Bronchial epithelial cell (primary cell): Measurements from ENCODE around the gene TMEM97. TPM values are rescaled to one million over a fixed set of nuclear protein-coding genes. Genes with fewer than 3 reads are reported as not detected.
A peak's percentile ranks its signal among the peaks of the same experiment; 100 is the strongest.

Experiments used
- DNase-seq: peaks from one replicate; pipeline ENCODE4 v3.0.0-alpha.2; 2010; ENCODE audit warnings: low read depth
- FAIRE-seq: peaks from 2 replicates; lab custom pipeline; 2011; peaks lifted over from hg19 to GRCh38; lab: Jason Lieb, UNC
- H3K27me3 ChIP-seq: 2 replicates; pipeline ENCODE4 v1.5.1; 2011; ENCODE audit warnings: low read length; ENCODE audit not compliant: control insufficient read depth, insufficient read depth
- H3K36me3 ChIP-seq: 2 replicates; pipeline ENCODE4 v1.5.1; 2011; ENCODE audit warnings: low read length; ENCODE audit not compliant: control insufficient read depth, insufficient read depth
- H3K4me3 ChIP-seq: 2 replicates; pipeline ENCODE4 v1.5.1; 2011; ENCODE audit warnings: mild to moderate bottlenecking, low read depth, low read length, control low read depth
- CTCF ChIP-seq: IDR thresholded peaks from 2 replicates; pipeline ENCODE4 v1.5.1; 2011; ENCODE audit warnings: mild to moderate bottlenecking, moderate library complexity, low read length, control low read depth, inconsistent platforms; ENCODE audit not compliant: insufficient read depth, severe bottlenecking
- total RNA-seq: library from RNA; depleted of rRNA; stranded (reverse); fragments of >200 nt; gene quantifications from 2 replicates; pipeline ENCODE4 v1.2.1, GENCODE V29; 2014

TMEM97 gene
- total RNA-seq, 1 donor from 2014 or later = 8.2 TPM

GRCh38 chr17:28326114-28326513 is 7.1 kb downstream of the TMEM97 start:
- Histone ChIP-seq H3K4me3 (no peak overlapping the region), H3K27me3 (no peaks in the 10 kb centered on the region), H3K36me3 (peaks cover 3% of the 10 kb centered on the region)
- no peak for TF ChIP-seq CTCF
- DNase-seq (peak; percentile 67), FAIRE-seq (no peak)

- FAIRE-seq (no peak), DNase-seq (peak; percentile 76)
- TF ChIP-seq CTCF = no peak
- Histone ChIP-seq H3K36me3 (peaks cover 7% of the 10 kb centered on the region), H3K4me3 (no peak overlapping the region), H3K27me3 (no peaks in the 10 kb centered on the region)
Measured at GRCh38 chr17:28327031-28327607, 8.1 kb downstream of the TMEM97 start.

DNA sequence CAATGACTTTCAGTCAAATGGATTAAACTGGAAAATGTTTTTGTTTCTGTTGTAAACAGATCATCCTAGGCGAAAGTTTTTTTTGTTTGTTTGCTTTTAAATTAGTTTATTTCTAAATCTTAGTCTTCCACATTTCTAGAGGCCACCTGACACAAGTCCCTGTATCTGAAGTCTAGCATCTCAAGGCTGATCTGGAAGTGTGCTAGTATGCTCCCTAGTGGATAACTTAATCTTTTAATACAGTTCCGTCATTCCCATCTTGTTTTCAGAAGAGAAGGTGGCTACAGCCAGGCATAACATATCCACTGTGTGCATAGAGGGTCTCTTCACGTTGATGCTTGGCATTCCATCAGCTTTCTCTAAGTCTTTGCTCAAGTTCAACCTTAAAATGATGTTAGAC is 8.7 kb downstream of the TMEM97 start:
- Histone ChIP-seq H3K4me3 (no peak overlapping the region), H3K27me3 (no peaks in the 10 kb centered on the region), H3K36me3 (peaks cover 7% of the 10 kb centered on the region)
- FAIRE-seq (no peak), DNase-seq (no peak)
- TF ChIP-seq CTCF = no peak

- H3K4me3 ChIP-seq = no peak overlapping the region
- DNase-seq (no peak), FAIRE-seq (no peak)
- no peak for TF ChIP-seq CTCF
- peaks cover 7% of the 10 kb centered on the region for H3K36me3 ChIP-seq
- H3K27me3 ChIP-seq = no peaks in the 10 kb centered on the region
Measured at GRCh38 chr17:28328325-28328724, 9.3 kb downstream of the TMEM97 start.

- FAIRE-seq = no peak
- Histone ChIP-seq H3K27me3 (no peaks in the 10 kb centered on the region), H3K4me3 (no peak overlapping the region), H3K36me3 (peaks cover 7% of the 10 kb centered on the region)
- DNase-seq = no peak
- no peak for TF ChIP-seq CTCF
Measured at GRCh38 chr17:28330671-28331070, 11.7 kb downstream of the TMEM97 start.

DNA sequence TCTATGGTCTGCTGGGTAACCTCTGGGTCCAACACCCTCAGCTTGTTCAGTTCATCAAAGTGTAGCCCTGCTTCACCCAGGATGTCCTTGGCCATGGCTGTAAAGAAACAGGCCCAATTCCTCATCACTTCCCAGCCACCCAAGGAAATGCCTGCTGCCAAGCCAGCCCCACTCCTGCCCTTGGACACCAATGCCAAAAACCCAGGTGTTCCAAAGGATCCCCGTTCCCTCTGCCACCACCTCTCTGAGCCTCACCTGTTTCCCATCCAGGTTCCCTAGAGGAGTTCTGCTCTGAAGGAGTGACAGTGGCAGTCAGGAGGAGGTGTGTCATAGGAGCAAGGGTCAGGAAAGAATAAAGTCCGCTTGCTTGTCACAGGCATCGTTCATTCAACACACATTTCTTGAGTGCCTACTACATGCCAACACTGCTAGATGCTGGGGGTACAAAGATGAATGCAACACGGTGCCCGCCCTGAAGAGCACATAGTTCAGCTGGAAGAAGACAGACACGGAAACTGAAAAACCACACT is 13.0 kb downstream of the TMEM97 start:
- no peaks in the 10 kb centered on the region for H3K27me3 ChIP-seq
- peaks cover 7% of the 10 kb centered on the region for H3K36me3 ChIP-seq
- FAIRE-seq (no peak), DNase-seq (no peak)
- H3K4me3 ChIP-seq = no peak overlapping the region
- no peak for TF ChIP-seq CTCF
